Ovary (tissue), 3 donors: ENCODE measurements around the gene CD247.

Experiments
- CTCF ChIP-seq, 3 donors: fragments of 450-650 bp in 2 of 3; fragments of 200-600 bp in 1 of 3; IDR thresholded peaks; one replicate each; pipeline versions ENCODE4 v1.5.1 to v1.8.0; 2016 to 2022; ENCODE audit warnings: antibody characterized with exemption in 3 of 3, mild to moderate bottlenecking in 1 of 3
- EP300 ChIP-seq: sonication (generic); formaldehyde crosslinking; IDR thresholded peaks from one replicate; pipeline ENCODE4 v1.6.1; 2017; ENCODE audit warnings: antibody characterized with exemption
- donor health status: DM: no; HTN: no; CAD: no.

GRCh38 chr1:167517535-167518330 is 596 bp downstream of the CD247 start:
- TF ChIP-seq CTCF (IDR thresholded peaks at IDR 0.05) (no peak), EP300 (no peak)
